GM18519 (cell line): ENCODE measurements around the gene PPIL3.

ENCODE experiments used
- ATAC-seq: cut with Tn5 transposase; IDR thresholded peaks from one replicate; pipeline ENCODE4 v1.9.1; 2021; ENCODE audit warnings: mild to moderate bottlenecking, moderate library complexity; ENCODE audit not compliant: unreplicated experiment, low FRiP score

PPIL3 gene

GRCh38 chr2:200861617-200862155 is 27.2 kb downstream of the PPIL3 start:
- ATAC-seq, result no peak

GRCh38 chr2:200860092-200860795 is 28.6 kb downstream of the PPIL3 start:
- ATAC-seq, result no peak

DNA sequence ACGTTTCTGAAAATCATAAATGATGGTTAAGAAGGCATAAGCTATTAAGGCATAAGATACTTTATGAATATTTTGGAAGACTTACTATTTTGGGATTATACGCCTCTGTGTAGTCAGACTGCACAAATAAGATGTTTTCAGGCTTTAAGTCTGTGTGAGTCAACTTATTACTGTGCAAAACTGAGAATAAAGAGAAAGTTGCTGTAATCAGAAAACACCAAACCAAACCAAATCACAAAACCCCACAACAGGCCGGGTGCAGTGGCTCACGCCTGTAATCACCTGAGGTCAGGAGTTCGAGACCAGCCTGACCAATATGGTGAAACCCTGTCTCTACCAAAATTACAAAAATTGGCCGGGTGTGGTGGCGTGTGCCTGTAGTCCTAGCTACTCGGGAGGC is 32.1 kb downstream of the PPIL3 start:
- ATAC-seq, result no peak

DNA sequence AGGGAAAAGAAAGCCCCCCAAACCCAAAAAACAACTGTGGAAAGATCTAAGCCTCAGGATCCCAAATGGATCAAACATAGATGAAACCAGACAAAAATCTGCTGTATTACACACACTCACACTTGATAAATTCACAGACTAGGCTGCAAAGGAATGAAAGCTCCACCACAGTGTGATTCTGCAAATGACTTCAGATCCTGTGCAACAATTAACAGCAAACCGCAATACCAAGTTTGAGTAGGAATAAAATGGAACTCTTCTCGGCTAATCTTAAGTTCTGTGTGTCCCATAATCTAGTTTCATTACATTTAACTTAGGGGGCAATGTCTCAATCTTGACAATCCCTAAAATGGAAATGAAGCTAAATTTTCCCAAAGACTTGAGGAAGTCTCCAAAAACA is 36.3 kb downstream of the PPIL3 start:
- ATAC-seq, result no peak

- no peak for ATAC-seq
Measured at GRCh38 chr2:200851398-200852248, 37.3 kb downstream of the PPIL3 start.

DNA sequence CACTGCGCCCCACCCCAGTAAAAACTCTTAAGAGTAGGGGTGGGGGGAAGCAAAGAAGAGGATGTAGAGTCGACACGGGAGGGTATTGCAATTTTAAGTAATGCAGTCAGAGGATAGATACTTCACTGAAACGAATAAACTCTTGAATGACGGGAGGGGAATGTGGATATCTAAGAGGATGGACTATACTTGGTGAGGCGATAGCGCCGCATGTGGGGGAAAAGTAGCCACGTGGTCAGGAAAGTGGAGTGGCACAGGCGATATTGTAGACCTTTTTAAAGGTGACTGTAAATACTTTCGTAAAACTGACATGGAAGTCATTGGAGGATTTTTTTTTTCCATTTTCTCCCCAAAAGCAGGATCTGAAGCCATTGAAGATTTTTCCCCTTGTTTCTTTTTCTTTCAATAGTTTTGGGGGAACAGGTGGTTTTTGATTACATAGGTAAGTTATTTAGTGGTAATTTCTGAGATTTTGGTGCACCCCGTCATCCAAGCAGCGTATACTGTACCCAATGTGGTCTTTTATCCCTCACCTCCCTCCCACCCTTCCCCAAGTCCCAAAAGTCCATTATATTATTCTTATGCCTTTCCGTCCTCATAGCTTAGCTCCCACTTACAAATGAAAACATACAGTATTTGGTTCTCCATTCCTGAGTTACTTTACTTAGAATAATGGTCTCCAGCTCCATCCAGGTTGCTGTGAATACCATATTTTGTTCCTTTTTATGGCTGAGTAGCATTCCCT is 38.2 kb downstream of the PPIL3 start:
- no peak for ATAC-seq

DNA sequence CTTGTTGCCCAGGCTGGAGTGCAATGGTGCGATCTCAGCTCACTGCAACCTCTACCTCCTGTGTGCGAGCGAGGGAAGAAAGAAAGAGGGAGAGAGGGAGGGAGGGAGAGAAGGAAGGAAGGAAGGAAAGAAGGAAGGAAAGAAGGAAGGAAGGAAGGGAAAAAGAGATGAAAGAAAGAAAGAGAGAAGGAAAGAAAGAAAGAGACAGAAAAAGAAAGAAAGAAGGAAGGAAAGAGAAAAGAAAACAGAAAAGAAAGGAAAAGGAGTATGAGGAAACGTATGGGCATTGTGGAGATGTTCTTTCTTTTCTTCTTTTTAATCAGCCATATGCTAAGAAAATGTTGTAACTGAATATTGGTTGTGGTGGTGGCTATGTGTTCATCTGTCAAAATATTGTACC is 40.9 kb downstream of the PPIL3 start:
- no peak for ATAC-seq

DNA sequence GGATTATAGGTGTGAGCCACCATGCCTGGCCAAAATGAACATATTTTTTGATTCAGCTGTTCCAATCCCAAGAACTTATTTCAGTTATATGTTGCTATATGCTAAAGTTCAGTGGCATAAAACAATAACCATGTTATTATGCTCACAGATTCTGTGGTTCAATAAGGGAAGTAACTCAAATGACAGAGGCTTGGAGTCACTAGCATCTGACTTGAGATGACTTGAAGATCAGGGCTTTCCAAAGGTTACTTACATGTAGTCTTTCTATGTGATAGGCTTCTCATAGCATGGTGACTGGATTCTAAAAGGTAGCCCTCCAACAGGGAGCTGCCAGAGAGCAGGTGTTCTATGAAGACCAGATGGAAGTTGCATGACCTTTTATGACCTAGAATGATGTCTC is 41.6 kb downstream of the PPIL3 start:
- ATAC-seq, result no peak

GRCh38 chr2:200845669-200846325 is 43.1 kb downstream of the PPIL3 start:
- ATAC-seq, result no peak

DNA sequence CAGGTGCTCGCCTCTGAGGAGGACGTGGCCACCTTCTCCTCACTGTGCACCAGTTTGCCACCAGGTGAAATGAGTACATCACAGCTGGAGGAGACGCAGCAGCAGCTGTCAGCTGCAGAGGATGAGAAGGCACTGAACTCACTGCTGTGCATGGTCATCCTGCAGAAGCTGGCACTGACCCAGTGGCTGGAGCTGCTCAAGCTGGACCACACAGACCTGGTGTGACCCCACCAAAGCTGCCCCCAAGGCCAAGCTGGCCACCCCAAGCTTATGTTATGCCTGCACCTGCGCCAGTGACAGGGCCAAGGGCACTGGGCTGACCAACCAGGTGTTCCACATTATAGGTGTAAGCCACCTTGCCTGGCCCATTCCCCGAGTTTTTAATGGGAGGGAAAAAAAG is 43.7 kb downstream of the PPIL3 start:
- no peak for ATAC-seq

DNA sequence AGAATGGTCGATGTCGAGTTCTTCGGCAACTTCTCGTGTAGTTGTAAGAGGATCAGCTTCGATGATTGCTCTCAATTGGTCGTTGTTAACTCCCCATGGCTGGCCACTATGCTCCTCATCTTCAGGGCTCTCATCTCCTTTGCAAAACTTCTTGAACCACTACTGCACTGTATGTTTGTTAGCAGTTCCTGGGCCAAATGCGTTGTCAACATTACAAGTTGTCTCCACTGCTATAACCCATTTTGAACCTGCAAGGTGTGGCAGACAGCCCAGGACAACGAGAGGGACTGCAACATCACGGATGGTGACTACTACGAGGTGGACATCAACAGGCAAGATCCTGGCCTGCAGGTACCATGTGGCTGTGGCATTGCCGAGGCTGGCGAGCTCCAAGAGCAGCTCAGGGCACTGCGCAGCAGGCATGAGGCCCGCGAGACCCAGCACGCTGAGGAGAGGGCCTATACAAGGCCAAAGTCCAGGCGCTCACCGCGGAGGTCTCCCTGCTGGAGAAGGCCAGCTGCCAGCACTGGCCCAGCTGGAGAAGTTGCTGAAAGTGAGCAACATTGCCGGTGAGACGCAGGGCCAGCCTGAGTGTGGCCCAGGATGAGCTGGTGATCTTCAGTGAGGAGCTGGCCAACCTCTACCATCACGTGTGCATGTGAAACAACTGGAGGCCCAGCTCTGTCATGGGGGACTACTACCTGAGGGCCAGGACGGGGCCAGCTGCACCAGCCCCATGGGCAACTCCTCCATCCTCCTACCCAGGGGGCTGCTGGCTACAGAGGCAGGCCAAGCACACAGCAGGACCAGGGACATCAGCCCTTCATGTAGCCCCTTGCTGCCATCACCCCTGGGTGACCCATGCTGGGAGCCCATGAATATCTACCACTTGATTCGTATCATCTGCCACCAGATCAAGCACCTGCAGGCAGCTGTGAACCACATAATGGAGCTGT is 44.6 kb downstream of the PPIL3 start:
- ATAC-seq, result no peak

DNA sequence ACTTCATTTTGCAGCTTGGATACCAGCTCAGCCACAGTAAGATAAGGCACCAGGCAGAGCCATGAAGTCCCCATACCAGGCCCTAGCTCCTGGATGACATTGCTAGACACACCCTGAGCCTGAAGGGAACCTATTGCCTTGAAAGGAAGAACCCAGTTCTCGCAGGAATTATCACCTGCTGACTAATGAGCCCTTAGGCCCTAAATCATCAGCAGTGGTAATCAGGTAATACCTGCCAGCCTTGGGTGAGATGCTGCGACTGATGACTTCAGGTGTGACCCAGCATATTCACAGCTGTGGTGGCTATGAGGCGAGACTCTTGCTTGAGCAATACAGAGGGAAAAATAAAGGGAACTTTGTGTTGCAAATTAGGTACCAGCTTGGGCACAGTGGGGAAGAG is 49.4 kb downstream of the PPIL3 start:
- no peak for ATAC-seq

GRCh38 chr2:200834701-200835100 is 54.2 kb downstream of the PPIL3 start:
- ATAC-seq, result no peak

DNA sequence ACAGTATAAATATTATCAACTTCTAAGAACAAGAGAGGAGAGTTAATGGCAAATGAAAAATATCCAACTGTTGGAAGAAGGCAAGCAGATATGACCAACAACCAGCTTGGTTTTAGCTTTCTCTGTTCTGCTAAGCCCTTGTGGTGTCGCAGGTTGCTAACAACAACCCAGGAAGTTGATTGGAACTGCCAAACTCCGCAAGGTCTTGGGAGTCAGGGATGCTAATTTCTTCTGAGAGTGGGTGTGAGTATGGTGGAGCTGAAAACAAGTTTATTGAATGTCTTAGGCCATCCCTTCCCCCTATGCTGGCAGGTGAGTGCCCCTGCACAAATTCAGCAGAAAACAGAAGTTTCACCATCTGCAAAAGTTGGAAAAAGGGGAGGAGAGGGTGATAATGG is 59.6 kb downstream of the PPIL3 start:
- ATAC-seq, result no peak

GRCh38 chr2:200828572-200829257 is 60.2 kb downstream of the PPIL3 start:
- no peak for ATAC-seq

DNA sequence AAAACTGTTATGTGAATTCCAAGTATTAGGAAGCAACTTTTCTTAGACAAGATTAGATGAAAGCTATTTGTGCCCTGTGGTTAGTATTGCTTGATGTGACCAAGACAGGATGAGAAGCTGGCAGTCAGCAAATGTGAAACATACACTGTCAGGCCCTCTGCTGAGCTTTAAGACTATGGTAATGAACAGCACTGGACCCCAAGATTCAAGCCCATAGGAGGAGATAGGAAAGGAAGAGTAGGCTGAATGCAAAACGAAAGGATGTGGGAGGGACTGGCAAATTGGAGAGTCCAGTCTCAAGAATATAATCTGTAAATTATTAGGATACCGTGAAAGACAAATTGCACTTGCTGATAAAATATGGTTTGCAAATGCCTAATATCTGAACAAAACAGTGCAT is 60.8 kb downstream of the PPIL3 start:
- no peak for ATAC-seq

DNA sequence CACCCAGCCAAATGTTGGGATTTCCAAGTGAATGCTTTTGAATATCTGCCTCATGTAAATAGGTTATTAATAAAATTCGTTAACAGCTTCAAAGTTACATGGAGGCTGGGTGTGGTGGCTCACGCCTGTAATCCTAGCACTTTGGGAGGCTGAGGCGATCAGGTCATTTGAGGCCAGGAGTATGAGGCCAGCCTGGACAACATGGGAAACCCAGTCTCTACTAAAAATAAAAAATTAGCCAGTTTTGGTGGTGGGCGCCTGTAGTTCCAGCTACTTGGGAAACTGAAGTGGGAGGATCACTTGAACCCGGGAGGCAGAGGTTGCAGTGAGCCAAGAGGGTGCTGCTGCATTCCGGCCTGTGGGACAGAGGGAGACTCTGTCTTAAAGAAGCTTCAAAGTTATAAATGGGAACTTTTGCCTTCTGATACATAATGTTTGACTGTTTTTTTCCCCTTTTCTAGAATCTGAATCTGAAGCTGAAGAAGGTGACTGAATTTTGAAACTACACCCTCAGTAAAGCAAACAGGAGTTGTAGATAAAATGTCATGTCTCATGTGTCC is 67.1 kb downstream of the PPIL3 start:
- no peak for ATAC-seq
